PC-3 (cell line): ENCODE measurements around the gene ARL10.

ENCODE experiments used
- CTCF ChIP-seq: fragments of 300-600 bp; sonication (generic); conservative IDR thresholded peaks from 2 replicates; pipeline ENCODE4 v1.5.1; 2017; ENCODE audit warnings: antibody characterized with exemption, low read depth, mild to moderate bottlenecking, low read length
- EZH2 ChIP-seq: fragments of 300-600 bp; sonication (generic); IDR thresholded peaks from one replicate; pipeline ENCODE4 v1.6.1; 2017; ENCODE audit warnings: antibody characterized with exemption, mild to moderate bottlenecking, low read length; ENCODE audit not compliant: unreplicated experiment

GRCh38 chr5:176424181-176424580 lies 58.9 kb downstream of the ARL10 start:
- TF ChIP-seq CTCF (no peak), EZH2 (no peak)
